GM12878 (cell line): ENCODE results near the gene CAV2. TPM values are rescaled to one million over a fixed set of nuclear protein-coding genes. Genes with fewer than 3 reads are reported as not detected.

ENCODE experiments used
- CHD2 ChIP-seq: IDR thresholded peaks from 2 replicates; pipeline ENCODE4 v1.6.1; 2011; ENCODE audit warnings: low read depth, low read length, improper control_type of control experiment, borderline replicate concordance
- CUX1 ChIP-seq: IDR thresholded peaks from 2 replicates; pipeline ENCODE4 v1.6.1; 2012; ENCODE audit warnings: improper control_type of control experiment, low read depth, low read length; ENCODE audit not compliant: insufficient replicate concordance
- E4F1 ChIP-seq: fragments of 450-650 bp; IDR thresholded peaks from 2 replicates; pipeline ENCODE4 v1.6.1; 2018; ENCODE audit warnings: borderline replicate concordance, mild to moderate bottlenecking; ENCODE audit not compliant: partially characterized antibody
- EP300 ChIP-seq, 2 experiments: fragments of 150-350 bp in 1 of 2; IDR thresholded peaks; 2 replicates each; pipeline ENCODE4 v1.6.1; 2011 to 2012; ENCODE audit warnings: low read depth in 2 of 2, low read length in 2 of 2, borderline replicate concordance in 1 of 2, improper control_type of control experiment in 1 of 2, inconsistent platforms in 1 of 2; ENCODE audit not compliant: control insufficient read depth in 1 of 2
- IKZF1 ChIP-seq: fragments of 450-650 bp; conservative IDR thresholded peaks from 2 replicates; pipeline ENCODE4 v1.6.1; 2017; ENCODE audit warnings: antibody characterized with exemption, mild to moderate bottlenecking
- RCOR1 ChIP-seq: conservative IDR thresholded peaks from 2 replicates; pipeline ENCODE4 v1.6.1; 2012; ENCODE audit warnings: low read depth, low read length, improper control_type of control experiment
- ZNF384 ChIP-seq: IDR thresholded peaks from 2 replicates; pipeline ENCODE4 v1.6.1; 2012; ENCODE audit warnings: low read depth, mild to moderate bottlenecking, low read length, improper control_type of control experiment, borderline replicate concordance
- polyA plus RNA-seq, 11 experiments: library from polyadenylated mRNA; depleted of rRNA in 4 of 11; unstranded in 6 of 11; stranded (reverse) in 5 of 11; fragments of >200 nt; fragmentation: Nextera tagmentation in 4 of 11; fragmentation: Illumina TruSeq in 1 of 11; extraction: Ambion mirVana in 4 of 11; extraction: Trizol in 1 of 11; gene quantifications; 1 replicate in 1 of 11; 2 replicates in 10 of 11; pipeline versions ENCODE4 v1.2.1 to v1.2.3, GENCODE V29; 2011 to 2016; ENCODE audit warnings: inconsistent platforms in 2 of 11, missing spikeins in 2 of 11, low read depth in 1 of 11
- total RNA-seq, 4 experiments: library from RNA; depleted of rRNA in 3 of 4; stranded (reverse); fragments of >200 nt in 3 of 4; fragmentation: Illumina TruSeq in 1 of 4; extraction: Trizol in 1 of 4; gene quantifications; 2 replicates each; pipeline versions ENCODE4 v1.2.1 to v1.2.3, GENCODE V29; 2013 to 2021

CAV2 gene
- total and polyA plus RNA-seq, 10 of the 15 experiments (the other 5 are each of a cell fraction or from before 2014, with no cell fraction given), result 0.77 to 11.4 (median 2.5) TPM

GRCh38 chr7:116528008-116528789, 28.7 kb downstream of the CAV2 start (continued):
- TF ChIP-seq E4F1 (no peak), CHD2 (no peak), IKZF1 (no peak), RCOR1 (no peak), CUX1 (no peak), EP300 (IDR thresholded peaks at IDR 0.05; ENCODE audit: borderline replicate concordance in 1 of 2, control insufficient read depth in 1 of 2, low read depth in 2 of 2, low read length in 2 of 2) (no peak), ZNF384 (no peak)
